HG03060 (cell line): Measurements from ENCODE around the gene VWA5B2.

Experiments used
- ATAC-seq: cut with Tn5 transposase; IDR thresholded peaks from one replicate; pipeline ENCODE4 v1.9.1; 2021; ENCODE audit warnings: low read depth, moderate number of reproducible peaks; ENCODE audit not compliant: unreplicated experiment

VWA5B2 gene

DNA sequence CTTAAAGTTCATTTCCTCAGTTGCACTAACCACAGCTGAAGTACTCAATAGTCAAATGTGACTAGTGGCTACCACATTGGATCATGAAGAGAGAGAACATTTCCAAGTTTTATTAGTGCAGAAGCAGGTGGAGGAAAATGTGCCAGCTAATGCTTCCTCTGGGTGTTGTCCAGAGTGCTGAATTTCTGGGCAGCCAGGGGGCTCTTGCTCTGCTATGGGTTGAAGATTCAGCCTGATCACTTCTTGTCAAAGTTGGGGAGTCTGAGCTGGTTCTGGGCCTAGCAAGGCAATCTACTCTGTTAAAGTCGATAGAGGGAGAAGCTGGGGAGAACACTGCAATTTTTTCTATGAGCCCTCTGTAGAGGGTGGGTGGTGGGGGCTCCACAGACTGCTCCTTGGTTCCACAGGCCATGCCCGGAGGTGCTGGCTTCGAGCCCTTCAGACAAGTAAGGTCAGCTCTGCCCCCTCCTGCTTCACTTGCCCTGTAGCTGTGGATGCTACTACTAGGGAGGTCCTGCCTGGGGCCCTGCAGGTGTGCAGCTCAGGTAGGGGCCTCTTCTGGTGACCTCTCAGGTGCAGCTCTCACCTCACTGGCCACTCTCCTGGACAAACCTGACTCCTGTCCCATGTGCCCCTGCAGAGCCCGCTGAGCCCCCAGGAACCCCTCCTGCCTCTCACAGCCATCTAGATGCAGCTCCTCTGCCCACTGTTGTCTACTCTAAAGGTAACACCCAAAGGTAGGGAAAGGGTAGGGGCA lies 11.2 kb downstream of the VWA5B2 start:
- no peak for ATAC-seq

DNA sequence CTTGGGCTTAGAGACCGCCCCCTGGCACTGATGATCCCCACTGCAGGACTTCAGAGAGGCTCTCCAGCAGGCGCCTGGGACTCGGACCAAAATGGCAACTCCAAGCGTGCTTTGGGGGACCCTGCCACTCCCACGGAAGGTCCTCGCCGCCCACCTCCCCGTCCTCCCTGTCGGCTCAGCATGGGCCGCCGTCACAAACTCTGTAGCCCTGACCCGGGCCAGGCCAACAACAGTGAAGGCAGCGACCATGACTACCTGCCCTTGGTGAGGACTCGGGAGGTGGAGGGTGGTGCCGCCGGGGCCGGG lies 11.7 kb downstream of the VWA5B2 start:
- ATAC-seq = no peak

DNA sequence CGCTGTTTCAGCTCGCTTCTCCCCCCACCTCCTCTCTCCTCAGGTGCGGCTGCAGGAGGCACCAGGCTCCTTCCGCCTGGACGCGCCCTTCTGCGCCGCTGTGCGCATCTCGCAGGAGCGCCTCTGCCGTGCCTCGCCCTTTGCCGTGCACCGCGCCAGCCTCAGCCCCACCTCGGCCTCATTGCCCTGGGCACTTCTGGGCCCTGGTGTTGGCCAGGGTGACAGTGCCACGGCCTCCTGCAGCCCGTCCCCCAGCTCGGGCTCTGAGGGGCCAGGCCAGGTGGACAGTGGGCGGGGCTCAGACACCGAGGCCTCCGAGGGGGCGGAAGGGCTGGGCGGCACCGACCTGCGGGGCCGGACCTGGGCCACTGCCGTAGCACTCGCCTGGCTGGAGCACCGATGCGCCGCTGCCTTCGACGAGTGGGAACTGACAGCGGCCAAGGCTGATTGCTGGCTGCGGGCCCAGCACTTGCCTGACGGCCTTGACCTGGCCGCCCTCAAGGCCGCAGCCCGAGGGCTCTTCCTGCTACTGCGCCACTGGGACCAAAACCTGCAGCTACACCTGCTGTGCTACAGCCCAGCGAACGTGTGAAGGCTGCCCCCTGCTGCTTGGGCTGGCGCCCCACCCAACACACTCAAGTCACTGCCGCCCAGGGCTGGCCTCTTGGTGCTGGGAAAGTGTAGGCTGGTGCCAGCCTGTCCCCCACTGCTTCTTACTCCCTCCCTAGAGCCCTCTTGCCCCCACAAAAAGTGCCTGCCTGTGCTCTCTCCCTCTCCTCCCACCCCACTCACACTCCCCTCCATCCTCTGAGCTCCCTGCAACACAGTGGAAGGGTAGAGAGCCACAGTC lies 12.3 kb downstream of the VWA5B2 start:
- no peak for ATAC-seq

DNA sequence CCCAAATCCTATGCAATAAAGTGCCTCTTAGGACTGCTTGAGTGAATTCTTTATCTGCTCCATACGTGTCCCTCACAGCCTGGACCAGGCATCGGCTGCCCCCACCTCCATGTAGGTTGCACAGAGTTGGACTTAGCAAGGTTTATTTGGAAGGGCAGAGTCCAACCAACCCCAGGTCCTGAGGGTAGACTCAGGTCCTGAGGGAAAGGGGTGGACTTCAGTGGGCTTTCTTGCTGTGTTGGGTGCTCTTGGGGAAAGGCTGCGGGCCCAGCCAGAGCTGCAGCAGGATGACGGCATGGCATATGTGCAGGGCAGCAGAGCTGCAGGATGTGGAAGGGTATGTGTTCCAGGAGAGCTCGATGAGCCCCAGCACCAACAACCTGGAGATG lies 12.9 kb downstream of the VWA5B2 start:
- ATAC-seq = no peak

DNA sequence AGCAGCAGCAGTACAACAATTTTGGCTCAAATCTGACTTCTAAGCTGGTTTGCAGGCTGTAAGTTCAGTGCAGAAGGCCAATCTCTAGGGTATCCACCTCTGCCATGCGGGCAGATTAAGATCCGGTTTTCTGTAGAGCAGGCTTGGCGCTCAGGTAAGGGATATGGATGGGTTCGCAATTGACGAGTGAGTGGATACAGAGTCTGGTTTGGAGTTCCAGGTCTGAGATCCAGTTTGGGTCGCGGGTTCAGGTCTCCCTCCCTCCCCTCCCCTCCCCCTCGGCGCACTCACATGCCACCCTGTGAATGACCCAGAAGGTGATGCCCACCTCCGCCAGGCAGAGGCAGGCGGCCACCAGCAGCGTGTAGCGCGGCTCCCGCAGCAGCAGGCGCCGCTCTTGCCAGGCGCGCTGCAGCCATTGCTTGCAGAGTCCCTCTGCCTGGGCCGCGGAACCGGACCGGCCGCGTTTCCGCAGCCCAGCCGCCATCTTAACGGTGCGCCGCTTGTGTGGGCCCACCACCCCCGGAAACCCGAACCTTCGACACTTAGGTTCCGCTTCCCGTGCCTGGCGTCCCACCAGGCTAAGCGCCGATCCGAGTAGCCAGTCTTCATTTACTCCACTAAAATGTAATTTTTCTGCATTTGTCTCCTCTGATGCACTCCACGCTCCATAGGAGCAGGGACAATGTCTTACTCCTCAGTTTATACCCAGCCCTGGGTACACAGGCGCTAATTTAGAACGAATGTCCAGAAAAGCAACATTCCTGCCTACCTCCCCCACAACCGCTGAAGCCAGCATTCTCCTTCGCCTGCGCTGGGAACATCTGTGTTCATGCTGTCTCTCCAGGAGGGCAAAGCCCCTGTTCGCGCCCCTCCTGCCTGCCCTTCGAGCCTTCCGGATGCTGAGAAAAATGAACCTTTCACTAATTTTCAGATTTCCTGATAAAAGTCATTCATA lies 19.3 kb downstream of the VWA5B2 start, which contains the start of gene ALG3:
Gene ALG3, minus strand, starts transcription at position 509 of the 958 bp plus-strand sequence. Its CDS starts 22 bp downstream, at position 487.
- ATAC-seq = no peak

DNA sequence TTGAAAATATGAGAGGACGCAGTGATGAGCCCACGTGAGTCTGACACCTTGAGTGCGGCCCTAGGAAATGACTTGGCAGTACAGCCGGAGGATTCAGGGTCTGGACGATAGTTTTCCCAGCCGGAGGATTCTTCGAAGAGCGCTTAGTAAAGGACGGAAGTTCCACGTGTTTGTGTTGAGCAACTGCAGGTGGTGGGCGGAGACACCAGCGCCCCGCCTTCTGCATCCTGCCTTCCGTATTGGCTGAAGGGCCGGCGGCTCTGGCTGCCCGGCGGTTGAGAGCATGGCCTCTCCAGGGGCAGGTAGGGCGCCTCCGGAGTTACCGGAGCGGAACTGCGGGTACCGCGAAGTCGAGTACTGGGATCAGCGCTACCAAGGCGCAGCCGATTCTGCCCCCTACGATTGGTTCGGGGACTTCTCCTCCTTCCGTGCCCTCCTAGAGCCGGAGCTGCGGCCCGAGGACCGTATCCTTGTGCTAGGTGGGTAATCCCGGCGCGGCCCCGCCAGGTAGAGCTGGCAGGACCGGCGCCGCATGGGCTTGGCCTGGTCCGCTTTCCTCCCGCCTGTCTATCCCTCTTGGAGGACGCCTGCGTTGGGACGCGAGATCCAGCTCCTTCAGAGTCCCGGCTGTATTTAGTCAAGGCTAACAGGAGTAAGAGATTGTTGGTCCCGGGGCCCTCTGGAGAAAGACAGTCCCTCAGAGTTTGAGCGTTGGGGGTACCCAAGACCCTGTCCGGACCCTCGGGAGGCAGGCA lies 20.2 kb downstream of the VWA5B2 start, which contains the start of gene EEF1AKMT4:
Gene EEF1AKMT4, plus strand, starts transcription at position 261 of the 755 bp plus-strand sequence. Its CDS starts 23 bp downstream, at position 284.
- ATAC-seq = peak; percentile 78

DNA sequence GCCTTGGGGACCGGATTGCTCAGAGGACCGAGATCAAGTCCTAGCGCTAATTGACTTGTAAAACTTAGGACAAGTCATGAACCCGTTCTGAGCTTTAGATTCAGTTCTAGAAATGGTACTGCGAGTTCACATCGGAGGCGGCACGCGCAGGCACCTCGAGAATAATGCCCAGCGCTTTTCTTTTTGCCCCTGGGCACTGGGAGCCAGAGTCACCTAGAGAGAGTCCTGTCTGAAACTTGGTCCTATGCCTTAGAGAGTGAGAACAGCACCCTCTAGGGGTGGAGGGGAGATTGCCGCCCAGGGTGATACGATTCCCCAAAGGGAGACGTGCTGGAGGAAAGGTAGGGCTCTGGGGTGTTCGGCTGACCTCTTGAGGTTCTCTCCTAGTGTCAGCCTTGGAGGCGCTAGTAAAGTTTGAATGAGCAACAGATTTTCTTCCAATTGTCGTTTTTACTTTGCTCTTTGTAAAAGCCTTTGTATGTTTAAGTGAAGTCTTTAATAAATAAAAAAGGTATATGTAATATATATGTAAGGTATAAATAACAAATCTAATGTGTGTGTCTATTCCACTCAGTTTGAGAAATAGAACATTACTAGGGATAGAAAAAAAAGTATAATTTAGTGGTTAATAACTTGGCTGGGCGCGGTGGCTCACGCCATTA lies 20.9 kb downstream of the VWA5B2 start:
- ATAC-seq = peak; percentile 59

DNA sequence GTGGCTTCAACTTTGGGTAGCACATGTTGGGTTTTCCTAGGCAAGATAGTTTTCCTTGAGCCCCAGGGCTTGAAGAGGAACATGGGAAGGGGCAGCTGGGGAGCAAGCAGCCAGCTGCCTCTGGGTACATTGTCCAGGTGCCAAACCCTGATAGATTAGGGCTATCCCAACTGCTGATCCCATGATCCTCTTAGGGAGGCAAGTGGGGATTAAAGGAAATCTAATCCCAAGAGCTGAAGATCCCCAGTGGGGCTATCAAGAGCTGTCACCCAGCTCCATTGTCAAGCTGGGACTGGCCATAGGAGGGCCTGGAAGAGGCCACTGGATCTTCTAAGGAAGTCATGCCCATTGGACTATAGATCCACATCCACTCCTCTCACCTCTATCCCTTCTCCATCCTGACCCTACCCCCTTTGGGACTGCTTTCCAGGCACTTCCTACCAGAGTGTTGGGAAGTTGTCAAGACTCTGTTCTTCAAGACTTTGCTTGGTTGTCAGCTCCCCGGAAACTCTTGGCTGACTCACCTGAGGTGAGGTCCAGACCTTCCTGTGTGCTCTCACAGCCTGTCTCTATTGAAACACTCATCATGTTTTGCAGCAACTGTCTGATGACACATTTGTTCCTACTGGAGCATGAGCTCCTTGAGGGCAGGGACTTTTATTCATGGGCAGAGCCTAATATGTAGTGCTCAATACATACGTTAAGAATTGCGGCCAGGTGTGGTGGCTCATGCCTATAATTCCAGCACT lies 26.1 kb downstream of the VWA5B2 start:
- no peak for ATAC-seq

DNA sequence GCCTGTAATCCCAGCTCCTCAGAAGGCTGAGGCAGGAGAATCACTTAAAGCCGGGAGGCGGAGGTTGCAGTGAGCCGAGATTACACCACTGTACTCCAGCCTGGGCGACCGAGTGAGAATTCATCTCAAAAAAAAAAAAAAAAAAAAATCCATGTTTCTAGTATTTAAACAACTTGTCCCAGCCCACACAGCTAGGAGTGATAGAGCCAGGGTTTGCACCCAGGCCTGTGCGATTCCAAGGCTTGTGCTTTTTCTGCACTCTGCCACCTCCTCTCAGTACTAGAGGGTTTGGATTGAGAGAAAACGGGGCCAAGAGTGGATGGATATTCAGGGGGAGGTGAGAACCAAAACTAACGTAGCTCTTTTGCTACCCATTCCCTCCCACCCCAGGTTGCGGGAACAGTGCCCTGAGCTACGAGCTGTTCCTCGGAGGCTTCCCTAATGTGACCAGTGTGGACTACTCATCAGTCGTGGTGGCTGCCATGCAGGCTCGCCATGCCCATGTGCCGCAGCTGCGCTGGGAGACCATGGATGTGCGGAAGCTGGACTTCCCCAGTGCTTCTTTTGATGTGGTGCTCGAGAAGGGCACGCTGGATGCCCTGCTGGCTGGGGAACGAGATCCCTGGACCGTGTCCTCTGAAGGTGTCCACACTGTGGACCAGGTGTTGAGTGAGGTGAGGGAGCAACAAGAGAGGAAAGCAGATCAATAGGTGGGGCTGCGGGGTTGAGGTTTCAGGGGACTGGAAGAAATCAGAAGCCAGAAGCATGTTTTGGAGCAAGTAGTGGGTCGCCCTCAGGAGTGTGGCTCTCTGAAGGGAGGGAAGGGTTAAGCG lies 27.9 kb downstream of the VWA5B2 start:
- no peak for ATAC-seq

DNA sequence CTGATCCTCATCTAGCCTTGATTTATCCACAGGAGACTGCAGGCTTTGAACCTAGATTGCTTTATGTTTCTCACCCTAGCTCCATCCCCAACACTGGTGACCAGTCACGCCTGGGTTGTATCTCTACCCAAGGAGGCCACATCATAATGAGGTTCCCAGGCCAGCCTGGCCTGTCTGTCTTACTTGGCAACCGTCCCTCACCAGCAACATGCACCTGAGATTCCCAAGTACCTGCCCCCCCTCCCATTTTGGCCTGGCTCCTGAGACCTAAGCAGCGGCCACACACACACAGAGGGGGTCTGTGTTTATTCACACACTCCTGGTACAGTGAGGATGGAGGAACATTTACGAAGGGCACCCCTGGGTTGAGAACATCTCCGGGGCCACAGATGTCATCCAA lies 29.5 kb downstream of the VWA5B2 start:
- ATAC-seq = no peak

DNA sequence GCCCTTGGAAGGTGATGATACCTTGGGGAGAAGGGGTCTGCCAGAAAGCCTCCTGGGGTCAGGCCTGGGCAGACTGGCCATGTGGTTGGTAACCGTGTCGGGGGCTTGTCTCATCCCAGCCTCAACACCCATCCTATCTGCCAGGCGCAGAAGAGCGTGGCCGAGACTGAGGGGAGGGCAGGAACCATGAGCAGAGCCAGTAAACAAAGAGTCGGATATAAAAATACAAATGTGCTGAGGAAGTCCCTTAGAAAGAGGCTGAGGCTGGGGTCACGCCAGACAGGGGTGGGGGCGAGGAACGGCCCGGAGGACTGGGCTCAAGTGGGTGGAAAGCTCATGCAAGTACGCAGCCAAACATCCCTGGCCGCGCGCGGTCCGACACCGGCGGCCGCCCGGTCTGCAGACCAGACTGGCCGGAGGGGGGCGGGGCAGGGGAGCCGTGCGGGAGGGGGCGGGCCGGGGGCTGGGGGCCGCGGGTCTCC lies 30.1 kb downstream of the VWA5B2 start:
- ATAC-seq = no peak

DNA sequence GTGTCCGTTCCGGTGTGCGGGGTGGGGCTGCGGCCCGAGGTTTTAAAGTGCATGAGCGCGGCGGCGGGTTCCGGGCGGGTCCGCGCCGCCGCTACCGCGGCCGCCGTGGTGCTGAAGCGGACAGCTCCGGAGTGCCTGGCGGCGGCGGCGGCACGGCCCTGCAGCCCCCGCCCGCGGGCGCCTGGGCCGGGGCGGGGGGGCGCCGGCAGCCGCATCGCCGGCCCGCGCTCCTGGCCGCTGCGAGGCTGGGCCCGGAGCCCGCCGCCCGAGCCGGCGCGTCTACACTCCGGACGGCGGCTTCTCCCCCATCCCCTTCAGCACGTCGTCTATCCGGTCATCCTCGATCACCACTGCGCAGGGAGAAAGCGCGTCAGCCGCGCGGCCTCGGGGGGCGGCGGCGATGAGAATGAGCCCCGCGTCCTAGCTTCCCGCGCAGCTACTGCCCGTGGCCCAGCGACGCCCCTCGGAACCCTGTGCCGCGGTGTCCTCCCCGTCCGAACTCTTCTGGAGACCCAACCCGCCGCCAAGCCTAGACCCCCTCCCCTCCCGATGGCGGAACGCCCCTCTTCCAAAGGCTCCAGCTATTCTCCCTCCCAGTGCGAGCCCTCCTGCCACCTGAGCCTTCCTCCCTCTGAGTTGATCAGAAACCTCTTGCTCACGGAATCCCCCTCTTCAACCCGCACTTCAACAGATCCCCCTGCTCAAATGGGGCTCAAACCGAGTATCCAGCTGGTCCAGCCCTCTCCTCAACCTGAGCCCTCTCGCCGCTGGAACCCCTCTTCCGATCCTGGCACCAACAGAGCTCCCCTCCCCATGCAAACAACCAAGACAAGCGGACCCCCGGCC lies 30.7 kb downstream of the VWA5B2 start:
- no peak for ATAC-seq

DNA sequence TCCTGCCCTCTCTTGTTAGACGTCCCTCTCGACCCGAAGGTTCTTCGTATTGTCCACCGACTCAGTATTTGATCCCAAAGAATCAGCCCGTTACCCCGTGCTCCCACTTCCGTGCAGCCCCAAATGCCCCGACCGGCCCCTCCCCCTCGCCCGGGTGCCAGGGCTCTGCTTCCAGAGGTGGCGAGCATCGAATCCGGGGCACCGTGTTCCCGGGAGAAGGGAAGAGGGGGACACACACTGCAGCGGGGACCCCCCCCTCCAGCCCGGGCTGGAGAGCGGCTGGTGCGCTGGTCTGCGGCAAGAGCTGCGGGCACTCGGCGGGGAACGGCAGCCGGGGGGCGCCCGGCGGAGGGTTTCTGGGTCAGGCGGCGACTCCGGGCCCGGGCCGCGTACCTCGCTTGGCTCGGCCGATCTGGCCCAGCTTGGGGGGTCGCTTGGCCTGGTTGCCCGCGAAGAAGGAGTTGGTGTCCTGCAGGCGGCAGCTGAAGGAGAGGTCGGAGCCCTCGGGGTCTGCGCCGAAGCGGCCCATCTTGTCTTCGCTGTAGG lies 31.4 kb downstream of the VWA5B2 start:
- no peak for ATAC-seq

DNA sequence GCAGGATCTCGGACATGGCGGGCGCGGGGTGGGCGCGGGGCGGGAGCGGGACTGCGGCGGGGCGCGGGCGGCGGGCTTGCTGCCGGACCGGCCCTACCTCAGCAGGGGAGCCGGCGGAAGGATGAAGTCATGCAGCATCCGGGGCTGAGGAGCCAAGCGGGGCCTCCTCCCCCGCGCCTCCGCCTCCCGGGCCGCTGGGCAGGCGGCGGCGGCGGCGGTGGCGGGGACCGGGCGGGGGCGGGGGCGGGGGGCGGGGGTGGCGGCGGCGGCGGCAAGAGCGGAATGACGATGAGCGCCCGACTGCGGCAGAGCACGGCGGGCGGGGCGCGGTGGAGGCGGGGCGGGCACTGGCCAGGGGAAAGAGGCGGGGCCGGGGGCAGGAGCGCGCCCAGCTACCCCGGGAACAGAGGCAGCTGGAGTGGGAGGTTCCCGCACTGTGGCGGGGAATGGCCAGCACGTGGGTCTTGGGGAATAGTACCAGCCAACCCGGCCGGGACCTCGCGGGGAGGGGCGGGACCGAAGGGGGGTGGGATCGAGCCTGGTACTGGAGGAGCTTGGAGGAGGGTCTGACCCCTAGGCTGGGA lies 32.0 kb downstream of the VWA5B2 start, which contains the start of gene CAMK2N2:
Gene CAMK2N2, minus strand, starts transcription at position 284 of the 584 bp plus-strand sequence. Its CDS starts 268 bp downstream, at position 16.
- ATAC-seq = no peak

DNA sequence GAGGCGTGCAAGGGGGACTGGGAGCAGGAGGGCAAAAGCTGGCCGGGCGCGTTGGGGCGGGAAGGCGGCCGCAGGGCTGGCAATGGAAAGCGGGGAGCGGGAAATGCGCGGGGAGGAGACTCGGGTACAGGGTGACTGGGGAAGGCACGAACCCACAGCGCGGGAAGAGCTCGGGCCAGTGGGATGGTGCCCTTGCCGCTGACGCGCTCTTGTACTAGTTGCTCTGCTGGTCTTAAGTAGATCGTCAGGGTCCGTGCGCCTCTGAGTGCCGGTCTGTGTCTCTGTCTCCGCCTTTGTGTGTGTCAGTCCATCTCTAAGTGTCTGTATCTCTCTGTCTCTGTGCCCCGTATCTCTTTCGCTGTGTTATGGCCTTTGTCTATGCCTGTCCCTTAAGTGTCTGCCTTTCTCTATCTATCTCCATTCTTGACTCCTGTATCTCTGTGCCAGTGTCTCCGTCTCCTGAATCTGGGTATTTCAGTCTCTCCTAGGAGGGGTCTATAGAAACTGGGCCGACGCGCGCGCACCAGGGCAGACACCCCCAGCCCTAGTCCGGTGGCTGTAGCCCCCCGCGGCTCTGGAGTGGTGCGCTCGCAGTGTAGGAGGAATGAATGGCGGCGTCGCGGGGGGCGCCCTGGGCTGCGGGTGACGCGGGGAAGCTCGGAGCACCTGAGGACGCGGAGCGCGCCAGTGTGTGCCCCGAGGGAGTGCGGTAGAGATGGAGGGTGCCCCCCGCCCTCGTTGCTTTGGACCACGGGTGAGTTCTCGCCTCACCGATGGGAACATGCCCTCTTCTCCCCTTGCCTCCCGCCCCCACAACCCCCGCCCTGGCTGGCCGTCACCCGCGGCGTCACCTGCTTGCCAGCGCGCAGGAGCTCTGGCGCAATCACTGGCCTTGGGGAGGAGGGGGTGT lies 32.7 kb downstream of the VWA5B2 start:
- ATAC-seq = no peak
